Kidney tubule cell (primary cell): ENCODE data around the gene HCN4.
A peak's percentile ranks its signal among the peaks of the same experiment; 100 is the strongest.
"Not testable (repeated sequence)": the region's sequence is repeated elsewhere in the genome, so short reads cannot be mapped to it uniquely, and the experiment has no call there.

Experiments
- DNase-seq: peaks from one replicate; pipeline ENCODE4 v3.0.0-alpha.2; 2018; ENCODE audit warnings: low spot score

Gene HCN4

DNA sequence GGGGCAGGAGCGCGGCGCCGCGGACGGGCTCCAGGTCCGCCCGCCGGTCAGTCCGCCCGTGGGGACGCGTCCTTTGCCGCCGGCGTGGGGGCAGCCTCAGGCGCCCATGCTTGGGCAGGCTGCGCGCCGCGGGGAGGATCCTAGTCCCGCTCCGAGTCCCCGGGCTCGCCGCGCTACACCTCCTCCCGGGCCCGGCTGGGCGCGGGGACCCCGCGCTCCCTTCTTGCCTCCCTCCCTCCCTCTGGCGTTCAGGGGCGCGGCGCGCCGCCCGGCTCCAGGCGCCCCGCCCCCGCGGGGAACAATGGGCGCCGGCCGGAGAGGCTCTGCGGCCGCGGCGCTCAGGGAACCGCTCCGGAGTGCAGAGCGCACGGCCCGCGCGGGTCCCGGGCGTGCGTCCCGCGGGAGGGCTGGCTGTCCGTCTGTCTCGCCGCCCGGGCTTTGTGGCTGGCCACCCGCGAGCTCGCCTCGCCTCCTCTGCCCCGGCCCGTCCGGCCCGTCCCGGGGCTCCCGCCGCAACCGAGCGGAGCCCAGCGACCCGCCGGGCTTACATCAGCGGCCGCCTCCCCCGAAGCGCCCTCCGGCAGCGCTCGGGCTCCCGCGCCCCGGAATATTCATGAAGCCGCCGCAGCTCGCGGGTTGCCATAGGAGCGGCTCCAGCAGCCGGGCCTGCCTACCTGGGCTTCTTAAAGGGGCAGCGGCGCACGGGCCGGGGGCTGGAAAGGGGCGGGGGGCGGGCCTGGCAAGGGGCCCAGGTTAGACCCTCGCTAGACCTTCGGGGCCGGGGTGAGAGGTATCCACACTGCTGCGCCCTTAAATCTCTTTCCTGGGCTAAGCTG lies at the start of gene HCN4:
Gene HCN4, minus strand, starts transcription at position 658 of the 836 bp plus-strand sequence. CDS start 688 bp downstream, outside the sequence.
- DNase-seq, result peak; percentile 39

DNA sequence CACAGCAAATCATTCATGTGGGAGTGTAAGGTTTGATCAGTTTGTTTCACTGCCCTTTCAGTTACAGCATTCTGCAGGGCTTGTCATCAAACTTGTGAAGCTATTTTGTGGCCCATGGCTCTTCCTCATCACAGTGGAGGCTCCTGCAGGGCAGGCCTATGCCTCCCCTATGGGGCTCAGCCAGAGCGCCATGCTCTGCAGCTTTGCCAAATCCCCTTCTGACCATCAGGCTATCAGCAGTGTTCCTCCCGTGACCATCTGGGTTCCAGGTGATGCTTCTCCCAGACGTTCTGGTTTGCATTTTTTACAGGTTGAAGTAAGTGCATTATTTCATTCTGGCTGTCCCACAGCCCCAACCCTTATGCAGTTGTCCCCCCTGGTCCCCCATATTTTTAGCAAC lies 46.1 kb upstream of the HCN4 start:
- DNase-seq, result no peak

DNA sequence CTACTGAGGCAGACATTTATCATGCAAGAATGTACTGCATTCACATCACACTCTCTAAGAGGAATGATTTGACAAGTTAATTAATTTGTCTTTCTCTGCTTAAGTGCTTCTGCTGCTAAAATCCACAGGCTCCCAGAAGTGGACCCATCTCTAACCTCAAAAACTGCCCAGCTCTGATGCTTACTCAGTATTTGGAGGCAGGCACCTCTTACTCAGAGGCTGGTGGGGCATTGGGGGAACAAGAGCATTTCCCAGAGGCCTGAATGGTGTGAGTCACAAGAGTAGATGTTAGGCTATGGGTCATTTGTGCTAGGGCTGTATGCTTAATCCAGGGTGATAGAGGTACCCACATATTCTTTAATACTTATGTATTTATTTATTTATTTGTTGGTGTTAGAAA lies 34.4 kb upstream of the HCN4 start:
- DNase-seq, result peak; percentile 51

DNA sequence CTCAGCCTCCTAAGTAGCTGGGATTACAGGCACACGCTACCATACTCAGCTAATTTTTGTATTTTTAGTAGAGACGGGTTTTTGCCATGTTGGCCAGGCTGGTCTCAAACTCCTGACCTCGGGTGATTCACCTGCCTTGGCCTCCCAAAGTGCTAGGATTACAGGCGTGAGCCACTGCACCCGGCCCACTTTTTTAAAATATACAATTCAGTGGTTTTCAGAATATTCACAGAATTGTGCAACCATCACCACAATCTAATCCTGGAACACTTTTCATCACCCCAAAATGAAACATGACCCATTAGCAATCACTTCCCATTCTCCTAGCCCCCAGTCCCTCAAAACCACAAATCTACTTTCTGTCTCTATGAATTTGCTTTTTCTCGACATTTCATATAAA lies 31.5 kb upstream of the HCN4 start:
- not testable (repeated sequence) for DNase-seq

DNA sequence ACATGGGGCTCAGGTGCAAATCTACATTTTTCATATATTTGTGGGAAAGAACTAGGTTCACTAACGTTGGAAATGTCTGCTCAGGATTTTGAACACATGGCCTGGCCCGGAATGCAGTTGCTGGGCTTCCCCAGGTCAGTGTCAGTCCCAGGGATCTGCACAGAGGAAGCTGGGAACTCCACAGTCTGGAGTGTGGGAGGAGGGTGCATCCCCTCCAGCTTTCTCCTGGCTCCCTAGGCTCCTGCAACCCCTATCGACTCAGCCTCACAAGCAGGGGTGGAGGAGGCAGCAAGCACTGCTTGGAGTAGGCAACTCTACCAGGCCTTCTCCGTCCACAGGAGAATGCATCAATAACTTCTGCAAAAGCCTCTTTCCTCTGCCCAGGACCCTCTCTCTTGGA lies 30.1 kb upstream of the HCN4 start:
- no peak for DNase-seq

DNA sequence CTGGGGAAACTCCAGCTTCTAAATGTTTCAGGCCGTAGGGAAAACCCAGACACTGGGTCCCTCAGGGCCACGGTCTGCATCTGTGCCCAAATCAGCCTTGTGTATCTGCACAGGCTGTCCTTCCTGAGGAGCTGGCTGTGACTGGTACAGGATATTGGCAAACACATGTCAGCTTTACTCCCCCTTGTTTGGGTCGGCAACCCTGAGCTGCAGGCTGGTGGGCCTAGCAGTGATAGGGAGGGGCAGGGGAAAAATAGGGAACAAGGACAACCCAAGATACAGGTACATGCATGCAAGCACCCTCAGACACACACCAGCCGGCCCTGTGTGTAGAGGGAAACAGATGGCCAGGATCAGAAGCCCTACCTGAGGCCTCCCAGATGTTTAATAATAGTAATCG lies 28.7 kb upstream of the HCN4 start:
- DNase-seq, result no peak

DNA sequence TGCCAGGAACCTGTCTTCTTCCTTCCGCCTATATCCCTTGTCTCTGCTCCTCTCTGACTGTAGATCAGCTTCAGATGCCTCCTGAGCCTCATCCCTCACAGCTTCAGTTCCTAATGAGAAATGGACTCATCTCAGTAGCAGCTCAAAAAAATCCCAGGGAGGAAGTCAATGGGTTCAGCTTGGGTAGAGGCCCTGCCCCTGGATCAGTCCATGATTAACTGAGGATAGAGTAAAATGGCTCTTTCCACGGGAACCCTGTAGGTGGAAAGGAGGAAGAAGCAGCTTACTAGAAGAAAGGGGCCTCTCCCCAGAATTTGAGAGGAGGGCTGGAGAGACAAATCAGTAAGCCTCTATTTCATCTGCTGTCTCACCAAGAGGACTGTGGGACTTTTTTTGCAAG lies 26.9 kb upstream of the HCN4 start:
- no peak for DNase-seq

DNA sequence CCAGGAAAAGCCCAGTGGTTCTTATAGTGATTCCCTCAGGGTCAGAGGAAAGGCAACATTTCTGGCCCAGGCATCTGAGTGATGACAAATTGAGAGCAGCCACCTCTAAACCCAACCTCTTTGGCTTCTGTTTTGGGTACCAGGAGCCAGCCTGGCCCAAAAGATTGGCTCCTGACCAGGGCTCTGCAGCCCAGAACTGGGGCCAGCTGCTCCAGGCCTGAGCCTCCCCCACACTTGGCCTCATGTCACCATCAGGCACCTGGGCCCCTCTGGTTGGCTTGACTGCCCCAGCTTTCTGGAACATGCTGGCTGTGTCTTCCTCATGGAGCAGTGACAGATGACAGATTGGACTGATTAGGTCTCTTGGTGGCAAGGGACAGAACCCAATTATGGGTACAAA lies 26.0 kb upstream of the HCN4 start:
- no peak for DNase-seq

DNA sequence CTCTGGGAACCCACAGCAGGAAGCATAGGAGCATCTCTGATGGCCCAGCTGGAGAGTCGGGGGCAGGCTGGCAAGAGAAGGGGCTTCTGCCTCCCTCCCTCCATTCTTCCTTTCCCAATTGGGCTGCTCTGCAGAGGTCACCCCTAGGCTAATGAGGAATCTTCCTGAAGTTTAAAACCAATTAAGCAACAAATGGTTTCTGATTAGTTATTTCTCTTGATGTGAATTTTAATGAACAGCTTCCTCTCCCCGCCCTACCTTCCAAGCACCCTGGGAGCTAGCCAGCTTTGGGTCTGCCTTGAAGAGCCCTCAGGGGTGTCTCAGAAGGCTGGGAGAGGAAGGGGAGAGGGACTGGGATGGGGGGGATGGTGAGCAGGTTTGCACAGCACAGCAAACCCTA lies 24.6 kb upstream of the HCN4 start:
- no peak for DNase-seq

DNA sequence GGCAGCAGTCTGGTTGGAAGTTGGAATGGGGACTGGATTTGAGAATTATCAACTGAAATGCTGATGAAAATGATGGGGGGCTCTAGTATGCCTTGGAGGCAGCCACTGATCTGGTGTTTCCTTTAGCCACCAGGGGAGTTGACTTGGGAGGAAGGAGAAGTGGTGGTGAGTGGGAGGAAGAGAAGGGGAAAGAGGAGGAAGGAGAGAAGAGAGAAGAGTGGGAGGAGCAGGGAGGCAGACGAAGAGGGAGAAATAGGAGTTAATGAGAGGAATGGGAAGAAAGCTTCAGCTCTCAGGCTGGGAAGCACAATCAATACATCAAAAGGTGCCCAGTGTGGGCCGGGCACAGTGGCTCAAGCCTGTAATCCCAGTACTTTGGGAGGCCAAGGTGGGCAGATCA lies 23.3 kb upstream of the HCN4 start:
- DNase-seq, result no peak

DNA sequence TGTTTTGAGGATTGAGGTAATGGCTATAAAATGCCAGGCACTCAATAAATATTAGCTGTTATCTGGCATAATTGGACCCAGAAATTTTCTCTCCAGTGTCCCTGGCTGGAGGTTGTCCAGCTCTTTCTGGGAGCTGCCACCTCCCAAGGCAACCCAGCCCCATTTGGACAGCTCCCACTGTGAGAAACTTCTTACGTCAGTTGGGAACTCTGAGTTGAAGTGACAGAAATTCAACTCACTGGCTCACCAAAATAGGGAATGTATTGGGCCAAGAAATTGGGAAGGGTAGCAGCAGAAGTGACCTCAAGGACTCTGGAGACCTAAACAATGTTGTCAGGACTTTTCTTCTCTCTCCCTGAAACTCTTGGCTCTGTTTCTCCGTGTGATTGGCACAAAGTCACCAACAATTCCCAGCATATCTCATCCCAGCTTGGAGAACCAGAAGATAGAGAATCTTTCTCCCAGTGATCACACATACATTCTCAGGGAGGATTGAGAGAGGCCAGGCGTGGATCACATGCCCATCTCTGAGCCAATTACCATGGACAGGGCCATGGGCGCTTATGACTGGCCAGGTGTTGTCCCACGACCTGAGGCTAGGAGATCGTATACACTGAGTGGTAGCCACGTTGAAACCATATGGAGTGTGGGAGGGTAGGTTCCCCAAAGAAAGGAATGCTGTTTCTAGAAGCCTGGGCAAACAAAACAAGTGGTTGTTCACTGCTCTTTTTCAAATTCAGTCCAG lies 22.5 kb upstream of the HCN4 start:
- DNase-seq, result no peak

DNA sequence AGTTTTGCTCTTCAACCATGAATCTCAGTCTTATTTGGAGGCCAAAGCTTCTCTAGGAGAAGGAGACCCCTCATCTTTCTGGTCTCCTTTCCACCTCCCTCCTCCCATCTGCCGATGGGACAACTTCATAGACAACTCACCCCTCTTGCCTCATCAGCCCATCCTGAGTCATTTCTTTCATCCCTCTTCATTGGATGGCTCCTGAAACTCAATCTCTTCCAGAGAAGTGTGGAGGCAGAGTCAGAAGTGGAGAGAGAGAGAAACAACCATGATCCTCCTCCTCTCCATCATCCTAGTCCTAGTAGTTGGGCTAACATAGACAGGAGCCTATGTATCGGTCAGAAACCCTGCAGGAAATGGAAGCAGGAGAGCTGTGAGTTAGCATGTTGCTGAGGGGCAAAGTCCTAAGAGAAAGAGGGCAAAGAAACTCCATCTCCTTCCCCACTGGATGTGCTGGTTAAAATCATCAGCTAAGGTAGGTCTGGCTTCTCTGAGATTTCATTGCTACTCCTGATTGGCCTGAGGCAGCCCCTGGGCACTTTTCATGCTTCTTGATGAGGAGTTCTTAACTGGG lies 21.3 kb upstream of the HCN4 start:
- DNase-seq, result no peak

DNA sequence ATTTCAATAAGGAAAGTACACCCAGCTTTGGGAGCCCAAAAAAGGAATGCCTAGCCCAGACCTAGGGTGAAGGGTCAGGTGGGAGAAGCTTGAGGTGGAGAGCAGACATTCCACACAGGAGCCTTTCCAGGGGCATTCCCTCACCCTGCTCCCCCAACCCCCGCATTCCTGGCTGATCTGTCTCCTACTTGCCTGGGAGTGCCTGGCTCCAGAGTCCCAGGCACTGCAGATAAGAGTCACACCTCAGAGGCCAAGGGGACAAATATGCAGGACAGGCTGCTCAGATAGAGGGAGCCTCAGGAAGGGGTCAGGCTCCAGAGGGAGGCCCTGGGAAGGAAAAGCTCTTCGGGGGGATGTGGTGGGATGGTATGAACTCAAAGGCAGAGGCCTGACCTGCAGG lies 20.8 kb upstream of the HCN4 start:
- no peak for DNase-seq

DNA sequence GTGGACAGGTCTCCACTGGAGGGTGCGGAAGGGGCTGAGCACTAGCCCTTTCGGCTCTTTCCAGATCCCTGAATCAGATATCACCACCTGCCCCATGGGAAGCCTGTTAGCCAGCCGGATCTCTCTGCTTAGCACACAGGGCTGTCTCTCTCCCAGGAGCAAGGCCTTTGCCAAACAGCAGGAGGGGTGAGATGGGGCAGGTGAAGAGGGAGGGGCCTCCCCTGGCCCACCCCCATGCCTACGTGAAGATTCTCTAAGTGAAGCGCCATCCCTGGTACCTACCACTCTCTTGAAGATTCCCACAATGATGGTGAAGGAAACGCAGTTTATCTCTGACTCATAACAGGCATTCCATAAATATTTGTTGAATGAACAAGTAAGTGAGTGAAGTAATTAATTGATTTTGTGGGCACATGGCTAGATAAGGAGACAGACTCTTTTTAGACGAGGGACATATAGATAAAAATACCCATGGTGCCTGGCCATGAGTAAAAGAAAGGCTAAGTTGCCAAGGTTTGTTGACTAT lies 19.6 kb upstream of the HCN4 start:
- DNase-seq, result peak; percentile 96

DNA sequence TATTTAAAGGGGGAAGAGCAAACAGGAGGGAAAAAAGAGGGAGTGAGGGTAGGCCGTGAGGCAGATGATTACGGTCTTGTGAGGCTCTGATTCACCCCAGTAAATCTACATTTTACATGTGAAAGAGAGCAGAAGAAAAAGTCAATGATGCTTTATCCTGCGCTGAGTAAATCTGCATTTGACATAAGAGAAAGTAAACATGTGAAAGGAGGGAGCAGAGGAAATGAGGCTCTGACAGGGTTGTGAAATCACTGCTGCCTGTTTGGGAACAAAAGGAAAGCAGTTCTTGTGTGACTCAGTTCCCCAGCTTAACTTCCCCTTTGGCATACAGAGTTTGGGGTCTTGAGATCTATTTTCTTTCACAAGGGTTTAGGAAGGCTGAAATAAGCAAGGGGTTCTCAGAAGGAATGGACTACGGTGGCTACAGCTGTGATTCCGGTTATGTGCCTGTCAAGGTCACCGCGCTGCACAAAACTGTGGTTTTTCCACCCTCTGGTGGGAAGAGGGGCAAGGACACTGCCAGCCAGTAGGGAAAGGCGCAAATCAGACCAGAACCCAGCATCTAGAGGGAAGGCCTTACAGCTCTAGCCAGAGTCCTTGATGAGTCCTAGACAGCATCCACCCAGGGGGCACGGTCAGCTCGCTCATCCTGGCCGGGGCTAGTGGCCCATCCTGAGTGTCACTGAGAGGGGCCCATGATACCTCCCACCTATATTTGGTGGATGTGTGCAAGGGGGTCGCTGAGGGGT lies 18.9 kb upstream of the HCN4 start:
- peak; percentile 16 for DNase-seq

DNA sequence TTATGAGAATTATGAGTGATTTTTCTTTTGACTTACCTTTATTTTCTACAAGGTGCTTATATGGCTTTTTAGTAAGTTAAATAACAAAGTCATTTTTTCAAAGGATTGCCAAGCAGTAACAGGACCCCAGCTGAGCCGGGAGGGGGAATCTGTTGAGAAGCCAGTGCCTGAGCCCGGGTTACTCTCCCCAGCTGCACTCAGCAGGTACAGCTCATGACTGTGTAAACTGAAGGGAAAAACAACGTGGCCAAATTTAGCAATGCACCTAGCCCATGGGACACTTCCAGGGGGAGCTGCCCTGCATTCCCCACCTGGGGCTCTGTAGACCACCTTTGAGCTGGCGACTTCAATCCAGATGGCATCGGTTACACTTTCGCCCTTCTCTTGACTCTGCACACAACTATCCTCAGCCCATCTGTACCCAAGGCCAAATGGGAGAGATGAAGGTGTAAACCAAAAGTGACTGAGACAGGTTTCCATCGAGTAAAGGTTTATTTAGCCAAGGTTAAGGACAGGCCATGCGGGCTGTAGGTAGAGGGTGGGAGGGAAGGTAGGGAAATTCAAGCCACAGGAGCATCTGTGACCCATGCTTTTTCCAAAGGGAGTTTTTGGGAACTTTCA lies 18.2 kb upstream of the HCN4 start:
- no peak for DNase-seq

DNA sequence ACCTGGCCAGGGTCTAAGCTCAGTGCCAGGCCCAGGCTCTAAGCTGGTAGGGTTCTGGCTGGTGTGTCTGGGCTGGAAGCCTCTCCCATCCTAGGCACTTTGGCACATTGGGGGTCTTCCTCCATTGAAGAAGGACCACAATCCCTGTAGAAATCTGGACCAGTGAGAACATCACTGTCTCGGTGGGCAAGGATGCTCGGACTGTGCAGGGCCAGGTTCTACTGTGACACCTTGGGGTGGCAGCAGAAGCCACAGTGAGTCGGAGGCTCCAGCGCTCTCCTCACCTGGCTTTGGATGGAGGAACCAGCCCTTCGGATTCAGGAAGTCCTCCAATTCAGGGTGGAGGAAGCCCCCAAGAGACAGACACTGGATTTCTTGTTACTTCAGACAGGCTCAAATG lies 17.5 kb upstream of the HCN4 start:
- no peak for DNase-seq

DNA sequence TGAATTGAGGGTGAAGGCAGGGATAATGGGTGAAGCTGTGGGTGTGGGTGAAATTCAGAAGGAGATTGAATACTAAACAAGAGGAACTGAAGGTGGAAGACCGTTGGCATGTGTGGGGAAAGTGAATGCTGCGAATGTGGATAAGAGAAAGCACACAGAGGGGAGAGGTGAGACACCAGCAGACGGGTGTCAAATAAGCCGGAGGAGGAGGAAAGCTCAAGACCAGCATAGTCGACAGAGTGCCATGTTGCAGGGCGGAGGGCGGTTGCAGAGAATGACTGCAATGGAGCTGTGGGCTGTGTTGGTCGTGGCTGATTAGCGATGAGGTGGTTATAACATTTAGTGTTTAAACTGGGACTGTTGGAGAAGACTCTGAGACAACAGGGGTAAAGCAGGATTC lies 16.4 kb upstream of the HCN4 start:
- DNase-seq, result no peak

DNA sequence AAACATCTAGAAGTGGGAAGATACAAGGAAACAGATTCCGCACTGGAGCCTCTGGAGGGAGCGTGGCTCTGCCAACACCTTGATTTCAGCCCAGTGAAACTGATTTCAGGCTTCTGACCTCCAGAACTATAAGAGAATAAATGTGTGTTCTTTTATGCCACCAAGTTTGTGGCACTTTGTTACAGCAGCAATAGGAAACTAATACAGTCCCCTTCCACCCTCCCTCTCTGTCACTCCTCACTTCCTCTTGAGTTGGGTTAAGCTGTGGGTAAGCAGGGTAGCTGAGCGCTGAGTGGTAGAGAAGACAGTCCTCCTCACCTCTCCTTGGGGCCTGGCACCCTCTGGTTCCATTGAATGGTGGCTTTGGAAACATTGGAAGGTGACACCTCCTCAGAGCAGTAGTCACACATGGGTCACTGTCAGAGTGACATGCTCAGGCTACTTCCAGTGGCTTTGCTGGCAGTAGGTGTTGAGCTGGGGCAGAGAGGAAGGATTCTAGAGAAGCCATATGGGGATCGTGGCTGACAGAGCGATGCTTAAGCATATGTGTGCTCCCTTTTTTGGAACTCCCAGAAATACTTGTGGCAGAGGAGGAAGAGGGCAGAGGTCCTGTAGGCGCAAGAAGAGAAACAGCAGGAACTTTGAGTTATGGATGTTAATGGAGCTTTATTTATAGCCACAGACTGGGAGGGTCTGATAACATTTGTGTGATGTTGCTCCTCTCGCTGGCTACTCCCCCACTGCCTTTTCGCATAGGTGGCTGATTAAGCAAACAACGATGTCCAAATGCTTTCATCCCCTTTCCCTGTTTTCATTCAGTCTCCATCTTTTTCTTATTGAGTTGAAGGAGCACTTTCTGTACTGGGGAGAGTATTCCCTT lies 14.8 kb upstream of the HCN4 start:
- no peak for DNase-seq

DNA sequence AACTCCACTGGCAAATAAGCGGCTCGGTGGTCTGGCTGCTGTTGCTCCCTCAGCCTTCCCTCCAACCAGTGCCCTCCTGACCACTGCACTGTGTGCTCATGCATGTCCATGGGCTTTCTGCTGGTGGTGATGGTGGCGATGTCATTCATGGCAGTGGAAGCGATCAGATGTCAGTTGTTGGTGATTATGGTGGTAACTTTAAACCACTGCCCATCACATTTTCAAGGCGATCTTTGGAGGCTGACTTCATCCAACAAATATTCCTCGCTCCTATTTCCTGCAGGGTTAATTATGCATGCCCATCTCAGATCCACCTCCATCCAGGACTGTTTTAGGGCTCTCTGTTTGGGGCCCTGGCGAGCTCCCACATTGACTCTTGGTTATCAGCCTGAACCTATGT lies 13.4 kb upstream of the HCN4 start:
- peak; percentile 73 for DNase-seq

DNA sequence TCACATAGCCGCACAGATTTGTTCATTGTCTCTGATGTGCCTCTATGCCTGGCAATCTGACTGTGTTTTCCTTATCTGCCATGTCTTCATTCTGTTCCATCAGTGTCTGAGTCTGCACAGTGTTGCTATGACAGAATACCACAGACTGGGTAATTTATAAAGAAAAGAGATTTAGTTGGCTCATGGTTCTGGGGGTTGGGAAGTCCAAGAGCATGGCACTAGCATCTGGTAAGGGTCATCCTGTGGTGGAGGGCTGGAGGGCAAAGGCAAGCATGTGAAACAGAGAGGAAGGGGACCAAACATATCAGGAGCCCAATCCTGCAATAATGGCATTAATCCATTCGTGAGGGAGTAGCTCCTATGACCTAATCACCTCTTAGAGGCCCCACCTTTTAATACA lies 11.9 kb upstream of the HCN4 start:
- no peak for DNase-seq
